NCI-H2107 treated with DMSO at 0.1 percent for 48 hours (cell line): ENCODE measurements around the gene LMO4.

Source experiments
- DNase-seq: peaks from one replicate; lab custom pipeline; 2025; ENCODE audit not compliant: unreplicated experiment; lab: John Stamatoyannopoulos, UW

The LMO4 gene

GRCh38 chr1:87328272-87329050 is at the start of gene LMO4:
TSS of gene LMO4 (plus strand) at chr1:87328880. CDS start at chr1:87332016, 3,136 bp downstream.
- peak; percentile 98 for DNase-seq

GRCh38 chr1:87279536-87279875 is 49.2 kb upstream of the LMO4 start:
- DNase-seq, result no peak

GRCh38 chr1:87279966-87280535 is 48.6 kb upstream of the LMO4 start:
- DNase-seq, result no peak

GRCh38 chr1:87284456-87285240 is 44.0 kb upstream of the LMO4 start:
- peak; percentile 5 for DNase-seq

GRCh38 chr1:87291107-87291506 is 37.6 kb upstream of the LMO4 start:
- DNase-seq, result no peak

- peak; percentile 44 for DNase-seq
Measured at GRCh38 chr1:87292684-87293493, 35.8 kb upstream of the LMO4 start.

- DNase-seq, result no peak
Measured at GRCh38 chr1:87294633-87295032, 34.0 kb upstream of the LMO4 start.

- peak; percentile 2 for DNase-seq
Measured at GRCh38 chr1:87295445-87296110, 33.1 kb upstream of the LMO4 start.

GRCh38 chr1:87296206-87296605 is 32.5 kb upstream of the LMO4 start:
- no peak for DNase-seq

GRCh38 chr1:87299661-87300060 is 29.0 kb upstream of the LMO4 start:
- DNase-seq, result no peak

- no peak for DNase-seq
Measured at GRCh38 chr1:87300628-87301027, 28.1 kb upstream of the LMO4 start.

- no peak for DNase-seq
Measured at GRCh38 chr1:87305151-87305550, 23.5 kb upstream of the LMO4 start.

GRCh38 chr1:87305762-87306161 is 22.9 kb upstream of the LMO4 start:
- DNase-seq, result no peak

- DNase-seq, result no peak
Measured at GRCh38 chr1:87307306-87307705, 21.4 kb upstream of the LMO4 start.

GRCh38 chr1:87307931-87308330 is 20.7 kb upstream of the LMO4 start:
- no peak for DNase-seq

- DNase-seq, result no peak
Measured at GRCh38 chr1:87314091-87314490, 14.6 kb upstream of the LMO4 start.

- DNase-seq, result no peak
Measured at GRCh38 chr1:87318056-87318650, 10.5 kb upstream of the LMO4 start.

GRCh38 chr1:87318806-87319205 is 9.9 kb upstream of the LMO4 start:
- no peak for DNase-seq

- DNase-seq, result peak; percentile 86
Measured at GRCh38 chr1:87325982-87326738, 2.5 kb upstream of the LMO4 start.
